PC-9 (cell line): ENCODE measurements around the gene MACROH2A1. TPM values are rescaled to one million over a fixed set of nuclear protein-coding genes. Genes with fewer than 3 reads are reported as not detected.

Source experiments
- BruUV-seq: library from RNA; stranded (reverse); fragments of 400-500 nt; replicated peaks from 2 replicates; lab custom pipeline; 2021; lab: Mats Ljungman, UMichigan
- CTCF ChIA-PET: fragments of 300-600 bp; sonication (Branson Sonifier 250); formaldehyde crosslinking; loops from one replicate; lab custom pipeline; 2022; ENCODE audit warnings: antibody characterized with exemption; lab: Charles Lee
- POLR2A ChIA-PET: fragments of 300-600 bp; sonication (Branson Sonifier 250); formaldehyde crosslinking; loops from one replicate; lab custom pipeline; 2022; ENCODE audit warnings: antibody characterized with exemption; ENCODE audit not compliant: unreplicated experiment; lab: Charles Lee
- DNase-seq, 2 experiments: peaks; one replicate each; pipeline versions ENCODE4 v3.0.0 to v3.0.0-alpha.2; 2015 to 2022; ENCODE audit warnings: mixed read lengths in 1 of 2
- H2AFZ ChIP-seq: fragments of 200-600 bp; sonication (generic); 2 replicates; pipeline ENCODE4 v1.8.1; 2017; ENCODE audit warnings: antibody characterized with exemption
- H3F3A ChIP-seq: fragments of 200-600 bp; sonication (generic); 2 replicates; pipeline ENCODE4 v1.8.1; 2017; ENCODE audit warnings: antibody characterized with exemption, mild to moderate bottlenecking, low read depth; ENCODE audit not compliant: insufficient read depth
- H3K27ac ChIP-seq: fragments of 200-600 bp; sonication (generic); 2 replicates; pipeline ENCODE4 v1.6.1; 2016; ENCODE audit warnings: mixed run types
- H3K27me3 ChIP-seq: fragments of 200-600 bp; sonication (generic); 2 replicates; pipeline ENCODE4 v1.6.1; 2016; ENCODE audit warnings: low read depth, mixed run types; ENCODE audit not compliant: insufficient read depth
- H3K36me3 ChIP-seq: fragments of 200-600 bp; sonication (generic); 2 replicates; pipeline ENCODE4 v1.6.1; 2016; ENCODE audit warnings: low read depth, mixed run types
- H3K4me1 ChIP-seq: fragments of 200-600 bp; sonication (generic); replicated peaks from 2 replicates; pipeline ENCODE4 v1.6.1; 2016; ENCODE audit warnings: mixed run types; ENCODE audit not compliant: insufficient read depth
- H3K4me2 ChIP-seq: fragments of 200-600 bp; sonication (generic); 2 replicates; pipeline ENCODE4 v1.6.1; 2017; ENCODE audit warnings: mixed run types
- H3K4me3 ChIP-seq: fragments of 200-600 bp; sonication (generic); 2 replicates; pipeline ENCODE4 v1.6.1; 2016; ENCODE audit warnings: mixed run types
- H3K79me2 ChIP-seq: fragments of 200-600 bp; sonication (generic); 2 replicates; pipeline ENCODE4 v1.6.1; 2017; ENCODE audit warnings: low read depth, mixed run types
- H3K9me2 ChIP-seq: fragments of 200-600 bp; sonication (generic); 2 replicates; pipeline ENCODE4 v1.8.1; 2017; ENCODE audit warnings: mild to moderate bottlenecking; ENCODE audit not compliant: insufficient read depth
- H3K9me3 ChIP-seq: fragments of 200-600 bp; sonication (generic); 2 replicates; pipeline ENCODE4 v1.8.1; 2016; ENCODE audit warnings: low read depth; ENCODE audit not compliant: insufficient read depth
- H4K20me1 ChIP-seq: fragments of 200-600 bp; sonication (generic); 2 replicates; pipeline ENCODE4 v1.8.1; 2017; ENCODE audit not compliant: insufficient read depth
- EZH2 ChIP-seq: fragments of 200-600 bp; sonication (generic); IDR thresholded peaks from 2 replicates; pipeline ENCODE4 v1.8.0; 2017; ENCODE audit warnings: antibody characterized with exemption, low read depth
- intact Hi-C: fragments of 100-400 bp; cut with micrococcal nuclease; formaldehyde crosslinking; loops from one replicate; pipeline ENCODE4 v1.10.0; 2022; ENCODE audit not compliant: unreplicated experiment
- total RNA-seq: library from RNA; stranded (reverse); gene quantifications from 2 replicates; pipeline ENCODE4 v1.2.3, GENCODE V29; 2021
- TF ChIP-seq, protein P1 (sequence below): fragments of 200-600 bp; sonication (generic); conservative IDR thresholded peaks from 2 replicates; pipeline ENCODE4 v1.6.1; 2017; ENCODE audit warnings: mixed run types, antibody characterized with exemption, mild to moderate bottlenecking, moderate library complexity

The MACROH2A1 gene
- total RNA-seq, 1 experiment from 2014 or later, result 223 TPM

GRCh38 chr5:135329913-135330797 lies 68.9 kb downstream of the MACROH2A1 start:
- Histone ChIP-seq H3K4me1 (peaks cover 6% of the 10 kb centered on the region), H3K27ac (no peak overlapping the region), H3K4me2 (no peak overlapping the region), H3K4me3 (no peak overlapping the region), H2AFZ (no peak overlapping the region), H3K27me3 (no peaks in the 10 kb centered on the region), H3K36me3 (peaks cover 9% of the 10 kb centered on the region; the same call in 1 of the 2 replicates), H3K9me2 (no peaks in the 10 kb centered on the region), H4K20me1 (peaks cover 12% of the 10 kb centered on the region), H3F3A (peaks cover 16% of the 10 kb centered on the region), H3K79me2 (no peaks in the 10 kb centered on the region), H3K9me3 (no peaks in the 10 kb centered on the region)
- ChIA-PET CTCF (interaction anchor here (0.6 kb wide), 1 partner anchor 47 kb away, joined by 5 read pairs; no protein-coding TSS in a partner anchor), POLR2A (no interaction called here)
- BruUV-seq, result no TSS peak
- no peak for TF ChIP-seq EZH2
- TF ChIP-seq, protein P1, sequence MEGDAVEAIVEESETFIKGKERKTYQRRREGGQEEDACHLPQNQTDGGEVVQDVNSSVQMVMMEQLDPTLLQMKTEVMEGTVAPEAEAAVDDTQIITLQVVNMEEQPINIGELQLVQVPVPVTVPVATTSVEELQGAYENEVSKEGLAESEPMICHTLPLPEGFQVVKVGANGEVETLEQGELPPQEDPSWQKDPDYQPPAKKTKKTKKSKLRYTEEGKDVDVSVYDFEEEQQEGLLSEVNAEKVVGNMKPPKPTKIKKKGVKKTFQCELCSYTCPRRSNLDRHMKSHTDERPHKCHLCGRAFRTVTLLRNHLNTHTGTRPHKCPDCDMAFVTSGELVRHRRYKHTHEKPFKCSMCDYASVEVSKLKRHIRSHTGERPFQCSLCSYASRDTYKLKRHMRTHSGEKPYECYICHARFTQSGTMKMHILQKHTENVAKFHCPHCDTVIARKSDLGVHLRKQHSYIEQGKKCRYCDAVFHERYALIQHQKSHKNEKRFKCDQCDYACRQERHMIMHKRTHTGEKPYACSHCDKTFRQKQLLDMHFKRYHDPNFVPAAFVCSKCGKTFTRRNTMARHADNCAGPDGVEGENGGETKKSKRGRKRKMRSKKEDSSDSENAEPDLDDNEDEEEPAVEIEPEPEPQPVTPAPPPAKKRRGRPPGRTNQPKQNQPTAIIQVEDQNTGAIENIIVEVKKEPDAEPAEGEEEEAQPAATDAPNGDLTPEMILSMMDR, result no peak
- intact Hi-C loops, result loop anchor here (5.0 to 10.0 kb wide), 3 partner anchors 138 to 415 kb away; no protein-coding TSS in a partner anchor
- DNase-seq, result no peak

DNA sequence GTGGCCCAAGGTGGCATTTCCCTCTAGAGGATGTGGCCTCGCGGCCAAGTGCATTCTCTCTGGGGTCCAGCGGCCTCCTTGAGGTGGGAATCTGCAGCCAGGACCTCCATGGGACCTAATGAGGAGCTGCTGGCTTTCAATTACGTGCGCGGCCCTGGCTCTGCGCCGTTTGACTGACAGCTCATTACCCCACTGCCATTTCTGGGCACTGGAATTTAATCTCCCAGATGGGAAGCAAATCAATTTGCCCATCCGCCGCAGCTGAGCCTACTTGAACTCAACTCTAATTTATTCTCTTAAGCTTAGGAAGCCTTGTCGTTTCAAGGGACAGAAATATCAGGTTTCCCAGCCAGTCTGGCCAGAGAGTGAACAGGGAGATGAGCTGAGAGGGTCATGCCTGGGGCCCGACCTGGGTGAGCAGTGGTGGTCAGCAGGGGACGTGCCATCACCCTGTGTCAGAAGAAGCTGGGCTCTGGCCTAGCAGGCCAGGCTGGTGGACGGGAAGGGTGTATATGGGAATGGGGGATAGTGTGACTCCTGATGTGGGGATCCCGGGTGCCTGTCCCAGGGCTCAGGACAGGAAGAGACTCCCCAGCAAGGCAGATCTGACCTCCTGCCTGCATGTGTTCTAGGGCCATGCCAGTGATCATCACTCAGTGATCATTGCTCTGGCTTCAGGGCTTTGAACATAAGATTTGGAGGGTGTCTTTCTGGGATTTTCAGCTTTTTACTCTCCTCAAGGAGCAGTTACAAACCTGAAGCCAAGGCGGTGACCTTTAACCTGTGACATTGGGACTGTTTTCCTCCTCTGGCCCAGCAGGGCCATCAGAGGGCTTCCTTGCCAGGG lies 69.7 kb downstream of the MACROH2A1 start:
- TF ChIP-seq, protein P1, result no peak
- TF ChIP-seq EZH2, result no peak
- no peaks in the 10 kb centered on the region for H3K79me2 ChIP-seq
- H3K27ac ChIP-seq, result no peak overlapping the region
- no peak overlapping the region for H2AFZ ChIP-seq
- no peaks in the 10 kb centered on the region for H3K9me2 ChIP-seq
- intact Hi-C loops, result no loop called here
- no peaks in the 10 kb centered on the region for H3K27me3 ChIP-seq
- POLR2A ChIA-PET, result no interaction called here
- H3K4me2 ChIP-seq, result no peak overlapping the region
- CTCF ChIA-PET, result interaction anchor here (0.5 to 0.6 kb wide), 2 partner anchors 46 to 462 kb away, joined by 5 to 6 read pairs; no protein-coding TSS in a partner anchor
- H3K4me1 ChIP-seq, result peaks cover 10% of the 10 kb centered on the region
- peaks cover 12% of the 10 kb centered on the region for H4K20me1 ChIP-seq
- no peaks in the 10 kb centered on the region for H3K9me3 ChIP-seq
- TSS peak; percentile 11 for BruUV-seq
- H3K4me3 ChIP-seq, result no peak overlapping the region
- no peak for DNase-seq
- H3K36me3 ChIP-seq, result peaks cover 9% of the 10 kb centered on the region; the same call in 1 of the 2 replicates
- H3F3A ChIP-seq, result peaks cover 20% of the 10 kb centered on the region

- CTCF ChIA-PET, result no interaction called here
- POLR2A ChIA-PET, result no interaction called here
- H3K9me3 ChIP-seq, result no peaks in the 10 kb centered on the region
- no TSS peak for BruUV-seq
- intact Hi-C loops, result no loop called here
- no peaks in the 10 kb centered on the region for H3K27me3 ChIP-seq
- no peak for TF ChIP-seq EZH2
- TF ChIP-seq, protein P1, result no peak
- DNase-seq, result no peak
- H3K9me2 ChIP-seq, result no peaks in the 10 kb centered on the region
- H3K4me1 ChIP-seq, result peaks cover 10% of the 10 kb centered on the region
- no peak overlapping the region for H2AFZ ChIP-seq
- peaks cover 11% of the 10 kb centered on the region for H3F3A ChIP-seq
- no peak overlapping the region for H3K27ac ChIP-seq
- H3K4me2 ChIP-seq, result no peak overlapping the region
- H4K20me1 ChIP-seq, result peaks cover 11% of the 10 kb centered on the region
- no peaks in the 10 kb centered on the region for H3K79me2 ChIP-seq
- no peak overlapping the region for H3K4me3 ChIP-seq
- peaks cover 9% of the 10 kb centered on the region; the same call in 1 of the 2 replicates for H3K36me3 ChIP-seq
Measured at GRCh38 chr5:135328128-135328687, 70.8 kb downstream of the MACROH2A1 start.
